ENCODE measurements around the gene TK2.

TK2 gene

GRCh38 chr16:66590322-66590721 lies 40.4 kb upstream of the TK2 start:
- WGBS, 2 donors (ENCODE audit: extremely low coverage in 2 of 2, insufficient read length in 2 of 2, insufficient replicate concordance in 1 of 2) = no CpG with 5 or more reads among the region's 8 CpGs
- peaks cover 0 to 2% of the 10 kb centered on the region in 2 donors for H3K36me3 ChIP-seq (replicated peaks in 1 of 2; ENCODE audit: control insufficient read depth in 2 of 2, insufficient read depth in 2 of 2, low read length in 2 of 2)
- no peak overlapping the region for H3K23ac ChIP-seq (ENCODE audit: low read depth, low read length, poor library complexity)
- H3K9ac ChIP-seq (ENCODE audit: low read depth, low read length, poor library complexity) = no peak overlapping the region
- no peak overlapping the region for H2BK5ac ChIP-seq (ENCODE audit: low read length)
- no peak overlapping the region for H3K4me2 ChIP-seq (ENCODE audit: insufficient read depth, low read length, poor library complexity, severe bottlenecking)
- no peak overlapping the region for H2BK12ac ChIP-seq (ENCODE audit: low read length)
- no peak overlapping the region for H3K18ac ChIP-seq (ENCODE audit: low read length)
- no peak overlapping the region for H2BK120ac ChIP-seq (ENCODE audit: low read depth, low read length)
- H3K4me1 ChIP-seq (ENCODE audit: control insufficient read depth in 2 of 2, insufficient read depth in 1 of 2, low read depth in 1 of 2, low read length in 2 of 2) = no peaks in the 10 kb centered on the region
- no peak overlapping the region for H3K4ac ChIP-seq (ENCODE audit: low read length)
- no peak for DNase-seq (ENCODE audit: low spot score)
- no peak overlapping the region for H3K27ac ChIP-seq (replicated peaks; ENCODE audit: low read length)
- no peak overlapping the region for H3K14ac ChIP-seq (ENCODE audit: low read length)
- H4K8ac ChIP-seq (ENCODE audit: low read depth, low read length) = no peak overlapping the region
- H3K79me1 ChIP-seq (ENCODE audit: low read depth, low read length) = no peaks in the 10 kb centered on the region
- H3K27me3 ChIP-seq (ENCODE audit: control insufficient read depth in 3 of 3, insufficient read depth in 3 of 3, low read depth in 1 of 3, low read length in 3 of 3) = no peaks in the 10 kb centered on the region
- no peak overlapping the region for H2AK5ac ChIP-seq (ENCODE audit: low read depth, low read length)
- H2BK15ac ChIP-seq (ENCODE audit: low read length) = no peak overlapping the region
- H3K9me3 ChIP-seq (replicated peaks in 1 of 2; ENCODE audit: control insufficient read depth in 2 of 2, insufficient read depth in 1 of 2, low read depth in 1 of 2, low read length in 2 of 2) = no peaks in the 10 kb centered on the region
- no peak overlapping the region for H4K91ac ChIP-seq (ENCODE audit: low read depth, low read length, poor library complexity)
- H2AFZ ChIP-seq (ENCODE audit: low read length) = no peak overlapping the region
- H3K4me3 ChIP-seq (ENCODE audit: low read length in 2 of 2) = no peak overlapping the region

- H3K36me3 ChIP-seq (replicated peaks in 1 of 2; ENCODE audit: control insufficient read depth in 2 of 2, insufficient read depth in 2 of 2, low read length in 2 of 2) = peaks cover 0 to 2% of the 10 kb centered on the region in 2 donors
- DNase-seq (ENCODE audit: low spot score) = no peak
Observed at GRCh38 chr16:66588981-66589713, 39.2 kb upstream of the TK2 start.

GRCh38 chr16:66587881-66588600 lies 38.1 kb upstream of the TK2 start:
- no peaks in the 10 kb centered on the region for H3K9me3 ChIP-seq (replicated peaks in 1 of 2; ENCODE audit: control insufficient read depth in 2 of 2, insufficient read depth in 1 of 2, low read depth in 1 of 2, low read length in 2 of 2)
- no peak overlapping the region for H3K4ac ChIP-seq (ENCODE audit: low read length)
- no peak for DNase-seq (ENCODE audit: low spot score)
- no peak overlapping the region for H3K9ac ChIP-seq (ENCODE audit: low read depth, low read length, poor library complexity)
- WGBS, 2 donors (ENCODE audit: extremely low coverage in 2 of 2, insufficient read length in 2 of 2, insufficient replicate concordance in 1 of 2) = no CpG with 5 or more reads among the region's 7 CpGs
- no peak overlapping the region for H4K91ac ChIP-seq (ENCODE audit: low read depth, low read length, poor library complexity)
- H3K36me3 ChIP-seq (replicated peaks in 1 of 2; ENCODE audit: control insufficient read depth in 2 of 2, insufficient read depth in 2 of 2, low read length in 2 of 2) = peaks cover 0 to 2% of the 10 kb centered on the region in 2 donors
- H3K27me3 ChIP-seq (ENCODE audit: control insufficient read depth in 3 of 3, insufficient read depth in 3 of 3, low read depth in 1 of 3, low read length in 3 of 3) = no peaks in the 10 kb centered on the region
- H3K18ac ChIP-seq (ENCODE audit: low read length) = no peak overlapping the region
- no peak overlapping the region for H2AK5ac ChIP-seq (ENCODE audit: low read depth, low read length)
- no peak overlapping the region for H2BK15ac ChIP-seq (ENCODE audit: low read length)
- H2BK5ac ChIP-seq (ENCODE audit: low read length) = no peak overlapping the region
- no peak overlapping the region for H2AFZ ChIP-seq (ENCODE audit: low read length)
- no peak overlapping the region for H3K4me3 ChIP-seq (ENCODE audit: low read length in 2 of 2)
- H3K4me2 ChIP-seq (ENCODE audit: insufficient read depth, low read length, poor library complexity, severe bottlenecking) = no peak overlapping the region
- no peak overlapping the region for H3K23ac ChIP-seq (ENCODE audit: low read depth, low read length, poor library complexity)
- no peaks in the 10 kb centered on the region for H3K79me1 ChIP-seq (ENCODE audit: low read depth, low read length)
- H4K8ac ChIP-seq (ENCODE audit: low read depth, low read length) = no peak overlapping the region
- no peak overlapping the region for H3K27ac ChIP-seq (replicated peaks; ENCODE audit: low read length)
- no peak overlapping the region for H2BK120ac ChIP-seq (ENCODE audit: low read depth, low read length)
- no peak overlapping the region for H2BK12ac ChIP-seq (ENCODE audit: low read length)
- no peak overlapping the region for H3K14ac ChIP-seq (ENCODE audit: low read length)
- H3K4me1 ChIP-seq (ENCODE audit: control insufficient read depth in 2 of 2, insufficient read depth in 1 of 2, low read depth in 1 of 2, low read length in 2 of 2) = no peaks in the 10 kb centered on the region

More at GRCh38 chr16:66588981-66589713, 39.2 kb upstream of the TK2 start:
- H2BK5ac ChIP-seq (ENCODE audit: low read length) = no peak overlapping the region
- no peak overlapping the region for H4K91ac ChIP-seq (ENCODE audit: low read depth, low read length, poor library complexity)
- WGBS, 2 donors (ENCODE audit: extremely low coverage in 2 of 2, insufficient read length in 2 of 2, insufficient replicate concordance in 1 of 2) = no CpG with 5 or more reads among the region's 8 CpGs
- H2BK12ac ChIP-seq (ENCODE audit: low read length) = no peak overlapping the region
- H3K9ac ChIP-seq (ENCODE audit: low read depth, low read length, poor library complexity) = no peak overlapping the region
- no peaks in the 10 kb centered on the region for H3K79me1 ChIP-seq (ENCODE audit: low read depth, low read length)
- no peak overlapping the region for H3K4me2 ChIP-seq (ENCODE audit: insufficient read depth, low read length, poor library complexity, severe bottlenecking)
- H3K4ac ChIP-seq (ENCODE audit: low read length) = peak overlapping the region; percentile 55
- no peaks in the 10 kb centered on the region for H3K27me3 ChIP-seq (ENCODE audit: control insufficient read depth in 3 of 3, insufficient read depth in 3 of 3, low read depth in 1 of 3, low read length in 3 of 3)
- no peaks in the 10 kb centered on the region for H3K9me3 ChIP-seq (replicated peaks in 1 of 2; ENCODE audit: control insufficient read depth in 2 of 2, insufficient read depth in 1 of 2, low read depth in 1 of 2, low read length in 2 of 2)
- no peak overlapping the region for H2AFZ ChIP-seq (ENCODE audit: low read length)
- no peak overlapping the region for H4K8ac ChIP-seq (ENCODE audit: low read depth, low read length)
- peak overlapping the region; percentile 90 for H3K18ac ChIP-seq (ENCODE audit: low read length)
- no peak overlapping the region for H3K14ac ChIP-seq (ENCODE audit: low read length)
- peak overlapping the region; percentile 96 for H2BK120ac ChIP-seq (ENCODE audit: low read depth, low read length)
- H2AK5ac ChIP-seq (ENCODE audit: low read depth, low read length) = peak overlapping the region; percentile 75
- H3K4me3 ChIP-seq (ENCODE audit: low read length in 2 of 2) = no peak overlapping the region
- no peak overlapping the region for H2BK15ac ChIP-seq (ENCODE audit: low read length)
- no peak overlapping the region for H3K27ac ChIP-seq (replicated peaks; ENCODE audit: low read length)
- no peaks in the 10 kb centered on the region for H3K4me1 ChIP-seq (ENCODE audit: control insufficient read depth in 2 of 2, insufficient read depth in 1 of 2, low read depth in 1 of 2, low read length in 2 of 2)
- H3K23ac ChIP-seq (ENCODE audit: low read depth, low read length, poor library complexity) = no peak overlapping the region

GRCh38 chr16:66585481-66586239 lies 35.7 kb upstream of the TK2 start:
- peaks cover 8 to 10% of the 10 kb centered on the region in 2 donors for H3K4me1 ChIP-seq (ENCODE audit: control insufficient read depth in 2 of 2, insufficient read depth in 1 of 2, low read depth in 1 of 2, low read length in 2 of 2)
- peak overlapping the region; percentile 6 for H2BK15ac ChIP-seq (ENCODE audit: low read length)
- no peak overlapping the region for H3K4me3 ChIP-seq (ENCODE audit: low read length in 2 of 2)
- no peak overlapping the region for H3K4ac ChIP-seq (ENCODE audit: low read length)
- no peak overlapping the region for H3K27ac ChIP-seq (replicated peaks; ENCODE audit: low read length)
- H3K36me3 ChIP-seq (replicated peaks in 1 of 2; ENCODE audit: control insufficient read depth in 2 of 2, insufficient read depth in 2 of 2, low read length in 2 of 2) = peaks cover 0 to 2% of the 10 kb centered on the region in 2 donors
- no CpG with 5 or more reads among the region's 10 CpGs for WGBS, 2 donors (ENCODE audit: extremely low coverage in 2 of 2, insufficient read length in 2 of 2, insufficient replicate concordance in 1 of 2)
- no peaks in the 10 kb centered on the region for H3K79me1 ChIP-seq (ENCODE audit: low read depth, low read length)
- H4K8ac ChIP-seq (ENCODE audit: low read depth, low read length) = no peak overlapping the region
- H3K18ac ChIP-seq (ENCODE audit: low read length) = peak overlapping the region; percentile 80
- peak overlapping the region; percentile 24 for H3K9ac ChIP-seq (ENCODE audit: low read depth, low read length, poor library complexity)
- no peak overlapping the region for H3K14ac ChIP-seq (ENCODE audit: low read length)
- no peaks in the 10 kb centered on the region for H3K27me3 ChIP-seq (ENCODE audit: control insufficient read depth in 3 of 3, insufficient read depth in 3 of 3, low read depth in 1 of 3, low read length in 3 of 3)
- H3K23ac ChIP-seq (ENCODE audit: low read depth, low read length, poor library complexity) = no peak overlapping the region
- H2BK5ac ChIP-seq (ENCODE audit: low read length) = no peak overlapping the region
- no peak overlapping the region for H2AK5ac ChIP-seq (ENCODE audit: low read depth, low read length)
- H3K9me3 ChIP-seq (replicated peaks in 1 of 2; ENCODE audit: control insufficient read depth in 2 of 2, insufficient read depth in 1 of 2, low read depth in 1 of 2, low read length in 2 of 2) = no peaks in the 10 kb centered on the region
- H2BK12ac ChIP-seq (ENCODE audit: low read length) = no peak overlapping the region
- DNase-seq (ENCODE audit: low spot score) = no peak
- H4K91ac ChIP-seq (ENCODE audit: low read depth, low read length, poor library complexity) = no peak overlapping the region
- H2AFZ ChIP-seq (ENCODE audit: low read length) = peak overlapping the region; percentile 48
- no peak overlapping the region for H3K4me2 ChIP-seq (ENCODE audit: insufficient read depth, low read length, poor library complexity, severe bottlenecking)
- H2BK120ac ChIP-seq (ENCODE audit: low read depth, low read length) = no peak overlapping the region
